Measurements from ENCODE around the gene TTLL1. TPM values are rescaled to one million over a fixed set of nuclear protein-coding genes. Genes with fewer than 3 reads are reported as not detected.
"Not testable (repeated sequence)": the region's sequence is repeated elsewhere in the genome, so short reads cannot be mapped to it uniquely, and the experiment has no call there.

The TTLL1 gene
- total RNA-seq, 1 donor: 12.9 TPM

DNA sequence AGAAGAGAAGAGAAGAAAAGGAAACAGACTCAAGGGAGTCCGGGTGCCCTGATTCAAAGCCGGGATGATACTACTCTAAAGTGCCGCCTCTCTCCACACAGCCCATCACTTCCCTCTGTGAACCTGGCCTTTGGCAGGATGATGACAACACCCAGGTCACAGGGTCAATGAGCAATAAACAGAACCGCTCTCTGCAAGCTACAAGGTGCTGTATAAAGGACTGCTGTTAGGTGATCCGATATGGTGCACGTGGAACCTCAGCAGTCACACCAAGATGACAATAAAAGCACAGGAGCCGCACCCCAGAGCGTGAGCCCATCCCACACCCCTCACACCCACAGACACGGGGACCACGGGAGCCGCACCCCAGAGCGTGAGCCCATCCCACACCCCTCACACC is 10.7 kb downstream of the TTLL1 start:
- DNase-seq (ENCODE audit: low read depth in 2 of 3, low spot score in 2 of 3): no peak

DNA sequence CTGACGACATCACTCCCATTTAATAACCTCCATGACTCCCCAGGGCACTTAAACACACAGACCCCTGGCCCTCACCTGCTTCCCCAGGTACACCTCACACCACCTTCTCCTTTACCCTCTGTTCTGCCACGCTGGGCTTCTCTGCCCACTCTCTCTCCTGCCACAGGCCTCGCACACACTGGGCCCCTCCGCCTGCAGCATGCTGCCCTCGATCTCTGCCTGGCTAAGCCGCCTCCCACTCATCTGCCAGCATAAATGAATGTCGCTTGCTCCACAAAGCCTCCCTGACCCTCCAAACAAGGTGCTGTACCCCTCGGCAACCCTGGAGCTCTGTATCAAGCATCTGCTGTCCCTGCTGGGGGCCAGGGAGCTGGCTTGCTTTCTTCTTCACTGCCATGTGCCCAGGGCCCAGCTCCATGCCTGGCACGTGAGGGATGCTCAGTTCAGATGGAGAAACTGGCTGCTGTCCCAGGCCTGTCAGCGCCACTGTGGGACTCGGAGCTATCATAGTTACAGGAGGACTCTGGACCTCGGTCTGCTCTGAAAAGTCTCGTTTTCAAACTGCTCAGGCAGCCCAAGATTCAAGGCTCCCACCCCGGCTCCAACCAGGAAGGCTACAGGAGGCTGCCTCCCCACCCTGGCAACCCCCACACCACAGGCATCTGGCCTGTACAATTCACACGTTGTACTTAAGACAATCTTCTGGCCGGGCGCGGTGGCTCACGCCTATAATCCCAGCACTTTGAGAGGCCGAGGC is 11.9 kb downstream of the TTLL1 start:
- DNase-seq (ENCODE audit: low read depth in 2 of 3, low spot score in 2 of 3): no peak

DNA sequence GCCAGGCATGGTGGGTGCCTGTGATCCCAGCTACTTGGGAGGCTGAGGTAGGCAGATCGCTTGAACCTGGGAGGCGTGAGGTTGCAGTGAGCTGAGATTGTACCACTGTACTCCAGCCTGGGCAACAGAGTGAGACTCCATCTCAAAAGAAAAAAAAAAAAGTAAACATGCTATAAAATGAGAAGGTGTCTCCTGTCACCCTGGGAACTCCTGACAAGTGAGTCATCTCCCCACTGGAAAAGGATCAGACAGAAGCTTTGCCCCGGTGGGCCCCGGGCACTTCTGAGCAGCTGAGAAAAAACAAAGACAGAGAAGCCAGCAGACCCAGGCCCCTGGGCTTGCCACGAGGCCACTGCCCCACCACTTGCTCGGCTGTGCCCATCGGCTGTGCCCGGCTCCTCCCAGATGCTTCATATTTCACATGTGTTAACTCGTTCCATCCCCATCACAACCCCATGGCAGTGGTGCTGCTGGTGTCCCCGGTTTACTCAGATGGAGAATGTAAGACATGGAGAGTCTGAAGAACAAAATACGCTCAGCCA is 22.3 kb downstream of the TTLL1 start:
- DNase-seq (ENCODE audit: low read depth in 2 of 3, low spot score in 2 of 3): no peak

DNA sequence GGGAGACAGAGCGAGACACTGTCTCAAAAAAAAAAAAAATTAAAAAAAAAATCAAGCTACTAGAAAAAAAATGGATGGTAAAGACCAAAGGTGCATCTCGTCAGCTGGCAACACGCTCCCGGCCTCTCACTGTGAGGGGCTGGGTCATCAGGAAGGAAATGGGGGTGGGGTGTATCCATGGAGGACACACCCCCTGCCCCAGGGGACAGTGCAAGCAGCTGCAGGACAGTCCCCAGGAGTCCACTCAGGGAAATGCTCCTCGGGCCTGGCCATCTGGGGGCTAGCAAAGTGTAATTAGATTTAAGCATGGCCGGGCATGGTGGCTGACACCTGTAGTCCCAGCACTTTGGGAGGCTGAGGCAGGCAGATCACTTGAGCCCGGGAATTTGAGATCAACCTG is 23.1 kb downstream of the TTLL1 start:
- no peak for DNase-seq (ENCODE audit: low read depth in 2 of 3, low spot score in 2 of 3)

DNA sequence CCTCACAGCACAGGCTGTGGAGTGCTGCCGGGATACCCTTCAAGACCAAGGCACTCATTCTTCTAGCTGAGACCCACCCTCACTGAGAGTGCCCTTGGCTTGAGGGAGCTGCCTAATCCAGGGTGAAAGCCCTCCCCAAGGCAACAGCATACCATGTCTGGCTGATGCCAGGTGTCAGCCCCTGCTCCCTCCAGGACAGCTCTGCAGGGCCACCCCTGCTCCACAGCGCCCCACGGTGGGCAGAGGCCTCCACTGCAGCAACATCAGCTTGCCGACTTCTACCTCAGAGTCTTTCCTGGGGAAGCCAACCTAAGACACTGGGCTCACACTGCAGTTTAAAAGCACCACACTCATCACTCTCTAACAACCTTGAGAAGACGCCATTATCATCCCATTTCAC is 29.0 kb downstream of the TTLL1 start:
- DNase-seq (ENCODE audit: low read depth in 2 of 3, low spot score in 2 of 3): peak in 2 of 3 donors; percentile 22 to 42

DNA sequence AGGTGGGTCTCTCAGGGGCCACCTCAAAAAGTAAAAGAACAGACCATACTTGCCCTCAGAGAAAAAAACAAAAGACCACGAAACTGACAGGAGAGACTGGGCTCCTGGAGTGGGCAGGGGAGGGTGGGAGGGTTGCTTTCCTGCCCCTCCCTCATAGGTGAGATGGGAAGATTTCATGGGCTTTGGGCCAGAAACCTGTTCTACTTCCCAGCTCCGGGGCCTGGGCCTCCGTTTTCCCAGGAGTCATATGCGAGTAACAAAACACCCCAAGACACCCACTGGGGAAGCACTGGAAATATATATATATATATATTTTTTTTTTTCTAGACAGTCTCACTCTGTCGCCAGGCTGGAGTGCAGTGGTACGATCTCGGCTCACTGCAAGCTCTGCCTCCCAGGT is 31.6 kb downstream of the TTLL1 start:
- DNase-seq (ENCODE audit: low read depth in 2 of 3, low spot score in 2 of 3): no peak

DNA sequence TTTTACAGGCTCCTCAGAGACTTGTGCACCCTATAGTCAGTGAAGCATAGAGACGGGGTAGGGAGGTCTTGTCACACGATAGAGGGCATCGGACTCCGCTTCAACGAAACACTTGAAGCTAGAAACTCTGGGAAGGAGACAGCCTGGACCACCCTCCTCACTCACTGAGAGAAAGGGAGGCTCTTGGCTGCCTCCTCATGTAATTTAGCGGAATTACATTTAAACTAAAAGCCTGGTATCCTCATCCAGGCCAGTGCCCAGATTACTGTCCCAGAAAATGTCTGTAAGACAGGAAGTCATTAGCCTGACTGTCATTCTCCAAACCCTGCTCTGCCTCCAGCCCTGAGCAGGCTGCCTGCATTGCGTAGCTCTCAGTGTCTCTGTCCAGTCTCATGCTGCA is 36.0 kb downstream of the TTLL1 start:
- DNase-seq (ENCODE audit: low read depth in 2 of 3, low spot score in 2 of 3): no peak

DNA sequence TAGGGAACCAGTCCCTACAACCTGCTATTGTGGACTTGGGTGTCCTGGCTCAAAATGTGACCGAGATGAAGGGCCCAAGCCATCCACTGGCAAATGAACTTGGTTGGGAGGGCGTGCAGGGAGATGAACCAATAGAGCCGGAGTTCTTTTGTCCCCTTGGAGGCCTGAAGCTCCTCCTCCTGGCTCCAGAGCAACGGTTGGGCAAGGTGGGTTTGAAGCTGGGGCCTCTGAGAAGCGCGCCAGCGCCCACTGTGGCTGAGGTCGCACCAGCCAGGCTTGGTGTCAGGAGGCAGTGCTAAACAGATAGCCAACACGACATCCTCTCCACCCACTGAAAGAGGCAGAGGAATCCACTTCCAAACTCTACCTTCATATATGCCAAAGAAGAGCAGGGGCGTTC is 38.2 kb downstream of the TTLL1 start:
- no peak for DNase-seq (ENCODE audit: low read depth in 2 of 3, low spot score in 2 of 3)

DNA sequence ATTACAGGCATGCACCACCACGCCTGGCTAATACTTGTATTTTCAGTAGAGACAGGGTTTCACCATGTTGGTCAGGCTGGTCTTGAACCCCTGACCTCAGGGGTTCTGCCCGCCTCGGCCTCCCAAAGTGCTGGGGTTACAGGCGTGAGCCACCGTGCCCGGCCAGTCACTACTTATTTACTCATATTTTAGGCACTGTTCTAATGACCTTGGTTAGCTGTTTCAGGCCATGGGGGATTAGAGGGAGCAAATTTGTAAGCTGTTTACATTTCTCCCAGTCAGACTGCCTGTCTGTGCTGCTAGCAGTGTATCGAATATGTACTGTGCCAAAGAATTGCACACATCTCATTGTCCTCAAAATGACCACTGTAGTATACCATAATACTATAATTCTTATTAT is 41.6 kb downstream of the TTLL1 start:
- no peak for DNase-seq (ENCODE audit: low read depth in 2 of 3, low spot score in 2 of 3)

DNA sequence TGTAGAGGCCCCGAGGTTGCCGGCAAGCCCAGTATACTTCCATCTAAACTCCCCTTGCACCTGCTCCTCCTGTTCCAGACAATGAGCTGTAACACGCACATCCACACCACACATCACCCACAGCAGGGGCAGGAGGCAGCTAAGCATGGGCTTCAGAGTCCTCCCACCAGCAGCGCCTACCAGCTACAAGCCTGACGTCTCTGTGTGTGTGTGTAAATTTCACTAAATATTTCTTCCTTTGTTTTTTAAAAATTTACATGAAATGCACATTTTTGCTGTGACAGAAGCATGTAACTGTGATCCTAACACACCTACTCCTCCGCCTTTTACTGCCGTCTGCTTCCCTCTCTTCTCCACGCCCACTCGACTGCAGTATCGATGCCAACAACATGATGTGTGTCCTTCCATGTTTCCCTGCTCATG is 44.9 kb downstream of the TTLL1 start:
- no peak for DNase-seq (ENCODE audit: low read depth in 2 of 3, low spot score in 2 of 3)

DNA sequence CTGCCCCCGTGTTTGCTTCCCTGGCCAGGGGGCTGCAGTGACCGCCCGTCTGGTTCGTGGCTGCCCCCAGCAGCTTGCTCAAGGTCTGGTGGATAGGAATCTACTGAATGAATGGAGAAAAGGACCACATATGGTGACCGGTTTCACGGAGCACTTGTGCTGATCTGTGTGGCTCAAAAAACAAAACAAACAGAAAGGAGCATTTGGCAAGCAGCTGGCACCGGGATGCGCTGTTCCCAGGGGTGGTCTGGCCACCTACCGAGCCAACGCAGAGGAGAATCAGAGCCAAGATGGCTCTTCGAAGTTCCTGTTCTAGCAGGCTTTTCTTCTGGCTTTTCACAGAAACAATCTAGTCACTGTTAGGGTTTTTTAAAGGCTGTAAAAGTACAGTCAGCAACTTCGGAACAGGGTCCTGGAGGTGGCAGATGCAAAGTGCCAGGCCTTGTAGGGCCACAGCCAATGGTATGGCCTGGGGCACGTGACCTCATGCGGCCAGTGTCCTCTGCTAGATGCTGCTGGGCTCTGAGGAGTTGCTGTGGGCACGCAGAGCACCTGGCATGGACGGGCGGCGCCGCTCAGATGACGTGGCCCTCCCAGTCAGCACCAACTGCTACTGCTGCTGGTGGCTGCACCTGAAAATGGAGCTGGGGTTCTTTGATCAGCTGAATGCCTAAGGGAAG is 47.0 kb downstream of the TTLL1 start:
- no peak for DNase-seq (ENCODE audit: low read depth in 2 of 3, low spot score in 2 of 3)

DNA sequence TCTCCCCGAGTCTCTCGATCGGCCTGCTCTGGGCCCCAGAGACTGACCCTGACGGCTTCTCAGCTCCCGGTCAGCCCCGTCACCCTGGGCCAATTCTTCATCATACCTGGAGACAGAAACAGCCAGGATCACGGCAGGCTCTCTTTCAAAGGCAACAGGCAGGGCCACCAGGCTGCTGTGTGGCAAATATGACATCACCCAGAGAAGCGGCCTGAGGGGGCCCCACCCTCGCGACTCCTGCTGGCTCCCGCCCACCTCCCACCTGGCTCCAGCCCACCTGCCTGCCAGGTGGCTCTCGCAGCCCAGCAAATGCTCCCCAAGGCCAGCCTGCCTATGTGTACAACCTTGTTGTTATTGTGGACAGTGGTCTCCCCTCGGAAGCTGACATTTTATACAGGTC is 49.4 kb downstream of the TTLL1 start:
- no peak for DNase-seq (ENCODE audit: low read depth in 2 of 3, low spot score in 2 of 3)

DNA sequence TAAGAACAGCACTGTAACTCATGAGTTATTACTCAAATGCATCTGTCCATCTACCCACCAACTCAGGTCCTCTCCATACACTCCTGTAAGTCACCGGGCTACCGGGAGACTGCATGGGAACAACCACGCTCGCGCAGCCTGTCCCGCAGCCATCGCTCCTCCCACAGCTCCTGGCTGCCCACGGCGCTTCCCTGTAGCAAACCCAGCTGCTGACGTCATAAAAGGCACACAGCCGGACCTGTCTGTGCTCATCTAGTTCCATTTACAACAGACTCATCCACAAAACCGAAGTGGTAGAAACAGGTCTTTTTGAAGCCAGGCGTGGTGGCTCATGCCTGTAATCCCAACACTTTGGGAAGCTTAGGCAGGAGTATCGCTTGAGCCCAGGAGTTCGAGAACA is 50.9 kb downstream of the TTLL1 start:
- no peak for DNase-seq (ENCODE audit: low read depth in 2 of 3, low spot score in 2 of 3)

DNA sequence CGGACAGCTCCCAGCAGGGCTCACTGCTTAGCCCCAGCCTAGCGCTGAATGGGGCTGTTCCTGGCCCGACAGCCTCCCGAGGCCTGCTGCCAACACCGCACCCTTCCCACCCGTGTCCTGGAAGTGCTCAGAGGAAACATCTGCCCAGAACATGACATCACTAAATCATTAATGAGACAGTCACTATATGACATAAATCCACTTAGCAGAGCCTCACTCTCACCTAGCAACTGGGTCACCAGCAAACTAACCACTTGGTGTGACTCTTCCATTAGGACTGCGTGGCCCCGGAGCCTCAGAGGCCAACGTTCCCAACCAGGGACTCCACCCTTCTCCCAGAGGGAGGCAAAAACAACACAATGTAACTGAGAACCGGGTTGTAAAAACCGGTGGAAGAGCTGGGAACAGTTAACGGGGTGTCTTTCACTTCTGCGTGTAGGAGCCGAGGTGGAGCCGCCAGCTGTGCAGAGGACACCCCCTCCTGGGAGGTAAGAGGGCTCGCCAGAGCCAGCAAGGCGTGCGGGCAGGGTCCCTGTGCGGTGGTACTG is 52.8 kb downstream of the TTLL1 start:
- peak in 2 of 3 donors; percentile 78 to 90 for DNase-seq (ENCODE audit: low read depth in 2 of 3, low spot score in 2 of 3)

DNA sequence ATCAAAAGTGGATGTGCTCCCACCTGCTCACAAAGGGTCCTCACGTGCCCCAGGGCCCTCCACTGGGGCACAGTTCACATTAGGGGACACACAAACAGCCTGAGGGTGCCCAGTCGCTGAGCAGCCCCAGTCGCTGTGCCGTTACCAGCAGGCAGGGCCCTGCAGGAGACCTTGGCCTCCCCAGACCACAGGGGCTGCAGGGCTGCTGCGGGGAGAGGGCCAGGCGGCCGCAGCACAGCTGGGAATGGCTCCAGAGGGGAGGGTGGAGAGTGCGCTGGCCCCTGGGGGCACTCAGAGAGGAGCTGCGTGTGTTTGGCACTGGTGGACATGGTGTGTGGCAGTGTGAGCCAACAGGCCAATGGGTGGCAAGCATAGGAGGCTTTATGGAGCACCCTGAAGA is 53.9 kb downstream of the TTLL1 start:
- DNase-seq (ENCODE audit: low read depth in 2 of 3, low spot score in 2 of 3): no peak

DNA sequence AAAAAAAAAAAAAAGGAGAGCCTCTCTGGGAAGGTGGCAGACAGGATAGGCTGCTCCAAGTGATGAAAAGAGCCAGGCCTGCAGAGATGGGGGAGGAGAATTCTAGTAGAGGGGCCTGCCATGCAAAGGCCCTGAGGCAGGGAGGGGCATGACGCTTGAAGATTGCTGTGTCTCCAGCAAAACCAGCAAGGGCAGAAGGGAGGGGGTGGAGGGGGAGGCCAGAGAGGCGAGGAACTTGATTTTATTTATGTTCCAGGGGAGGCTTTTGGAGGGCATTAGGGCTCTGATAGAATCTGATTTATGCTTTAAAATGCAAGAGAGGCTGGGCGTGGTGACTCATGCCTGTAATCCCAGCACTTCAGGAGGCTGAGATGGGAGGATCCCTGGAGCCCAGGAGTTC is 57.6 kb downstream of the TTLL1 start:
- no peak for DNase-seq (ENCODE audit: low read depth in 2 of 3, low spot score in 2 of 3)

DNA sequence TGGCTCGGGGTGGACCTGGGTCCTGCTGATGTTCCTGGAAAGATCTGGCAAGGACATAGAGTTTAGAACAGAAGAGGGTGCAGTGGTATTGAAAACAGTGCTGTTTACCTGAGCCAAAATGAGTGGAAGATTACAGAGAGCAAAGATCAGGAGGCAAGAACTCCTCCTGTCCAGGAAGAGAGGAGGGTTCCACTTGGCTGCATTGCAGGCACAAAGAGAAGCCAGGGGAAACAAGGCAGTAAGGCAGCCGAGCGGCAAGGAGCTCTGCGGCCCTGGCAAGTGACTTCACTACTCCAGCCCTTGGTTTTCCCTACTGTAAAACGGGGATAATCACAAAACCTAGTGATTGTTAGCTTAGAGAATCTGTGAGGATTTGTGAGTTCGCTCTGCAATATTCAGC is 70.6 kb downstream of the TTLL1 start:
- no peak for DNase-seq (ENCODE audit: low read depth in 2 of 3, low spot score in 2 of 3)

DNA sequence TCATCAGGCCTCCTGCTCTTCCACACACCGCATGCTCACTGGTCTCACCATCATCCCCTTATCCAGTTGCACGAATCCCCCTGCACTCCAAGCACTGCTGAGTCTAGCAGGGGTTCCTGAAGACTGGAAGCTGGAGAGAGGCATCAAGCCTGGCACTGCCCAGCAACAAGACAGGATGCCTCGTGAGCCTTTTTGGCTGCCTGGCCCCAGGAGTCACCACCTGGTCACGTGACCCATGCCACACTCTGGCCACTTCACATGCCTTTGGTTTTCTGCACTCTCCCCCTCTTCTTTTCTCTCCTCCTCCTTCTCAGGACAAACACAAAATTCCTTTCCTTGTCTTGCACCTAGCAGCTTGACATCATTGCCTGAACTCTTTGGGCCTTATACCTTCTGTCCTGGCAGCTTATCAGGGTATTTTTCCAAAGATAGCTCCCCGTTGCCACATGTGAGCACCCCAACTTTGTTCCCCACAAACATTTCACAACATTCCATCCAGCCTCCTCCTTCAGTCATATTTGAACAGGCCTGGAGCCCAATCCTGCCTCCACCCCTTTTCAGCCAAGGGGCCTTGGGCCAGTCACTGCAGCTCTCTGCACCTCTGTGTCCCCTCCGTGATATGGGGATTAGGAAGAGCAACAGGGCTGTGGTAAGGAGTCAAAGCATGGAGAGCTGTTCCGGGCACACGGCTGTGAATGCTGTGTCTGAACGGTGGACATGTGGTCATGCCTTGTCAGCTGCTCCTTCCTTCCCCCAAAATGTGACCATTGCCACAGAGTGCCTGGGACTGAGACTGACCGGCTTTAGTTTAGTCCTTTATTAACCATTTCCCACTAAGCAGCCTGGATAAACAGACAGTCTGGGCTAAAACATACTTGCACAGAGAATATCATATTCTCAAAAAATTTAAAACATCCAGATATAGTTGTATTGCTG is 71.4 kb downstream of the TTLL1 start:
- no peak for DNase-seq (ENCODE audit: low read depth in 2 of 3, low spot score in 2 of 3)

DNA sequence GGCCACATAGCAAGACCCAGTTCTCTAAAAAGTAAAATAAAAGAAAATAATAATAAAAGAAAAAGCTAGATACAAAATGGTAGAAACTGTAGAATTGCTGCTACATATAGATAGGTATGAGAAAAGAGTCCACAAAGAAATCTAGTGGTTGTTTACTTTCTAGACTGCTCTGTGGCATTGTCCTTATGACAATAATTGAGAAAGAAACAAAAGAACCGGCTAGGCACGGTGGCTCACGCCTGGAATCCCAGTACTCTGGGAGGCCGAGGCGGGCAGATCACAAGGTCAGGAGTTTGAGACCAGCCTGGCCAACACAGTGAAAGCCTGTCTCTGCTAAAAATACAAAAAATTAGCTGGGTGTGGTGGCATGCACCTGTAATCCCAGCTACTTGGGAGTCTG is 73.0 kb downstream of the TTLL1 start:
- not testable (repeated sequence) for DNase-seq (ENCODE audit: low read depth in 2 of 3, low spot score in 2 of 3)

DNA sequence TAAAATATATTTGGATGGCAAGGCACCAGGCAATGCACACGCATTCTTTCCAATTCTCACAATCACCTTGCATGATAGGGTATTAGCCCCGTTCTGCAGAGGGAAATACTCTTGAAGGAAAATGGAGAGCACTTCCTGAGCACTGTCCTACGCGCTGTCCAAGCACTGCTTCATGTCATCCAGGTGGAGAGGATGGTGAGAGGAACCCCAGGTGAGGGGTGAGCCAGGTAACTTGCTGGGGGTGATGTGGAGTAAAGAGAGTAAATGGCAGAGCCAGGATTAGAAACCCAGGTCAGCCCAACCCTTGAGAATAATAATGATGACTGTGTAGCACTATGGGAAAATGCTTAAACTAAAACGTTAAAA is 73.5 kb downstream of the TTLL1 start:
- DNase-seq (ENCODE audit: low read depth in 2 of 3, low spot score in 2 of 3): no peak
